GM12874 (cell line): ENCODE results near the gene BRD3.
A peak's percentile ranks its signal among the peaks of the same experiment; 100 is the strongest.

Source experiments
- CTCF ChIP-seq: IDR thresholded peaks from 2 replicates; pipeline ENCODE4 v1.5.1; 2011; ENCODE audit warnings: low read depth, mild to moderate bottlenecking, control low read depth, low read length, moderate library complexity; ENCODE audit not compliant: insufficient read depth

BRD3 gene

DNA sequence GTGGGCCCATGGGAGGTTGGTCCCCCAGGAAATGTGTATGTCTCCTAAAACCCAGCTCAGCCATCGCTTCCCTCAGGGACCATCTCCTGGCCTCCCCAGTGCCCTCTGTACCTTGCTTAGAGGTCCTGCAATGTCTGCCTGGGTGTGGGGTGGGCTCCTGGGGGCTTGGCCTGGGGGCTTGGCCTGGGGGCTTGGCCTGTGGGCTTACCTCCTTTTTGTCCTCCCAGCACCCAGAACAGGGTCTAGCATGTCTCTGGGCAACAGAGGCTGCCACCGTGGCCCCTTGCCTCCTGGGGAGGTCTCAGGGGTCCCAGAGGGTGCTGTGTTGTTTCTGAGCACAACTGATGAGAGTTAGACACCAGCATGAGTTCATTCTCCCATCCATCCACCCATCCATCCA is 65.0 kb downstream of the BRD3 start:
- no peak for TF ChIP-seq CTCF

GRCh38 chr9:133999851-134000265 is 68.0 kb downstream of the BRD3 start:
- TF ChIP-seq CTCF = no peak

DNA sequence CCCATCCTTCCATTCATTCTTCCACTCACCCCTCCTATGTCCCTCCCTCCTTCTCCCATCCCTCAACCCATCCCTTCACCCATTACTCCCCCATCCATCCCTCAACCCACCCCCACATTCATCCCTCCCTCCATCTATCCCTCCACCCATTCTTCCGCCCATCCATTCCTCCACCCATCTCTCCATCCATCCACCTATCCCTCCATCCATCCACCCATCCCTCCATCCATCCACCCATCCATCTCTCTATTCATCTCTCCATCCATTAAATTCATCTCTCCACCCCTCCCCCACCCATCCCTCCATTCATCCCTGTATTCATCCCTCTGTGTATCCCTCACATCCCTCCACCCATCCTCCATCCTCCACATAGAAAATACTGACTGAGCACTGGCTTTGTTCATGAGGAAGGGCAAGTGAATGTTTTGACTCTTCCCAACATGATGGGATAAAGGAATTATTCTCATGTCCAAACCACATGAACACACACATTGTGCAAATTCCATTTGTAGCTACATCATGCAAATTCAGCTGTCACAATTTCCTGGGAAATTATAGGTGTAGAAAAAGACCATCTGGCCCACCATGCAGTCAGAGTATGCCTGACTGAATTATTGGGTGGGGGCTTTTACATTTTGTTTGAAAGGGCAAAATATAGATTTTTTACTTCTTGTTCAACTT is 68.8 kb downstream of the BRD3 start:
- TF ChIP-seq CTCF = no peak

GRCh38 chr9:133997584-133997983 is 70.2 kb downstream of the BRD3 start:
- TF ChIP-seq CTCF = no peak

DNA sequence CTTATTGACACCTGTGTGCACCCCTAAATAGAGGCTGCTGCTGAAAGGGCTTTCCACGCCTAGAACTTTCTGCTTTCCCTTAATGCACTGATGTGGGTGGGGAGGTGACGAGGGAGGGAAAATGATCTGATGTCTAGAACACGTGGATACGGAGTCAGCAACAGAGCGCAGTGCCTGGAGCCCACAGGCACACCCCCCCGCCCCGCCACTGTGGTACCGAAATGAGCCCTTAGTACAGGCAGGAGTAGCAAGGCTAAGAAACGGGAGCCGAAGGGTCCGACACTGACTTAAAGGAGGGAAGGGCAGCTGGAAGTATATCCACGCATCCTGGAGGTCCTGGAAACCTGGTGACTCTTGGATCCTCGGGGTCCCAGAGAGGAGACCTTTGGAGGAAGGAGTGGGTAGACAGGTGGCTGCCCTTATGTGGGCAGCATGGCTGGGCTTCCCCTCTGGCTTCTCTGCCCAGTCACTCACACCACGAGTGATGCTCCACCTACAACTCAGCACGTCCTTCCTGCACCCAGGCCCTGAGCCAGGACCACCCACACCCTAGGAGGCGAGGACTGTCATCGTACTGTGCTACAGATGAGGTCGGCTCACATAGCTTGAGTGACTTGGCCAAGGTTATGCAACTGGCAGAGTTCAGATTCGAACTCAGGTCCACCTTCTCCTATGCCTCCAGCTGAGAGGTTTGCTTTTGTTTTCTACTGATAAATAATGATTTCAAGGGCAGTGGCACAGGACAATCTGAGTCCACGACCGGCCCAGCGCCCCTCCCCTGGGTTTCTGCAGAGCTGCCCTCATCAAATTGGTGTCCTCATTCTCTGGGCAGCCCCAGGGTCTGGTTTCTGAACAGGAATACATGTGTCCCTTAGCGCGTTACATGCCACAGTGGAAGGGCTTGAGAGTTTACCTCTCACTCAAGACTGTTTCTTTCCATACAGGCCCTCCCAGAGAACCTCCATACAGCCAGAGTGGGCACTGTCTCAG is 71.0 kb downstream of the BRD3 start:
- no peak for TF ChIP-seq CTCF

- peak; percentile 51 for TF ChIP-seq CTCF
Observed at GRCh38 chr9:133995012-133995896, 72.6 kb downstream of the BRD3 start.
